WTC11 (cell line): ENCODE data around the gene FAR2.

ENCODE experiments used
- ESRRA ChIP-seq: sonication (generic); formaldehyde crosslinking; IDR thresholded peaks from 2 replicates; pipeline ENCODE4 v1.8.1; 2022; ENCODE audit warnings: mild to moderate bottlenecking, missing genetic modification reagents, borderline replicate concordance
- SP1 ChIP-seq: sonication (generic); formaldehyde crosslinking; conservative IDR thresholded peaks from 2 replicates; pipeline ENCODE4 v1.8.1; 2022; ENCODE audit warnings: missing genetic modification reagents
- ZNF121 ChIP-seq: sonication (generic); formaldehyde crosslinking; IDR thresholded peaks from 2 replicates; pipeline ENCODE4 v1.8.0; 2023; ENCODE audit warnings: missing genetic modification reagents
- ZNF232 ChIP-seq: sonication (generic); formaldehyde crosslinking; IDR thresholded peaks from 2 replicates; pipeline ENCODE4 v1.8.0; 2022; ENCODE audit warnings: mild to moderate bottlenecking, missing genetic modification reagents
- TF ChIP-seq, protein P1 (sequence below): fragments of 200-600 bp; IDR thresholded peaks from 2 replicates; pipeline ENCODE4 v1.8.0; 2022; ENCODE audit warnings: antibody characterized with exemption
- TF ChIP-seq, protein P2 (sequence below): sonication (generic); formaldehyde crosslinking; IDR thresholded peaks from 2 replicates; pipeline ENCODE4 v1.8.0; 2022; ENCODE audit warnings: mild to moderate bottlenecking, missing genetic modification reagents
- TF ChIP-seq, protein P3 (sequence below): sonication (generic); formaldehyde crosslinking; IDR thresholded peaks from 2 replicates; pipeline ENCODE4 v1.8.0; 2023; ENCODE audit warnings: missing genetic modification reagents, mild to moderate bottlenecking, borderline replicate concordance
- TF ChIP-seq, protein P4 (sequence below): fragments of 250-450 bp; sonication (Bioruptor Pico); IDR thresholded peaks from 2 replicates; pipeline ENCODE4 v1.9.0; 2021; ENCODE audit warnings: mild to moderate bottlenecking

DNA sequence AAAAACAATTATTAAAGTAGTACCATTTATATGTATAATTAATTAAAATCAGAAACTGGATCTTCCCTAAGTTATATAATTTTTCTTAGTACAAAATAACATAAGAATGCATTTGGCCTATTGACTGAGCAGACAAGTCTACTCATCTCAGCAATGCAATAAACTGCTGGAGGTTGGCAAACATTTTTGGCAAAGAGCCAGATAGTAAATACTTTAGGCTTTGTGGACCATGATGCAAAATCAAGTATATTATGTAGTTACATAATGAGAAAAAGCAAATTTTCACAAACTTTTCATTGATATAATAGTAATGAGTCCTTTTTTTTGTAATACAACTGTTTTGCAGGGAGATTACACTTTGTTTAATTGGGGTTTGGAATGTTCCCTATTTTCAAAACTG, 201.0 kb downstream of the FAR2 start:
- TF ChIP-seq, protein P1, sequence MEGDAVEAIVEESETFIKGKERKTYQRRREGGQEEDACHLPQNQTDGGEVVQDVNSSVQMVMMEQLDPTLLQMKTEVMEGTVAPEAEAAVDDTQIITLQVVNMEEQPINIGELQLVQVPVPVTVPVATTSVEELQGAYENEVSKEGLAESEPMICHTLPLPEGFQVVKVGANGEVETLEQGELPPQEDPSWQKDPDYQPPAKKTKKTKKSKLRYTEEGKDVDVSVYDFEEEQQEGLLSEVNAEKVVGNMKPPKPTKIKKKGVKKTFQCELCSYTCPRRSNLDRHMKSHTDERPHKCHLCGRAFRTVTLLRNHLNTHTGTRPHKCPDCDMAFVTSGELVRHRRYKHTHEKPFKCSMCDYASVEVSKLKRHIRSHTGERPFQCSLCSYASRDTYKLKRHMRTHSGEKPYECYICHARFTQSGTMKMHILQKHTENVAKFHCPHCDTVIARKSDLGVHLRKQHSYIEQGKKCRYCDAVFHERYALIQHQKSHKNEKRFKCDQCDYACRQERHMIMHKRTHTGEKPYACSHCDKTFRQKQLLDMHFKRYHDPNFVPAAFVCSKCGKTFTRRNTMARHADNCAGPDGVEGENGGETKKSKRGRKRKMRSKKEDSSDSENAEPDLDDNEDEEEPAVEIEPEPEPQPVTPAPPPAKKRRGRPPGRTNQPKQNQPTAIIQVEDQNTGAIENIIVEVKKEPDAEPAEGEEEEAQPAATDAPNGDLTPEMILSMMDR: no peak
- TF ChIP-seq, protein P2, sequence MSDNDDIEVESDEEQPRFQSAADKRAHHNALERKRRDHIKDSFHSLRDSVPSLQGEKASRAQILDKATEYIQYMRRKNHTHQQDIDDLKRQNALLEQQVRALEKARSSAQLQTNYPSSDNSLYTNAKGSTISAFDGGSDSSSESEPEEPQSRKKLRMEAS (CRISPR knock-in tag): no peak
- TF ChIP-seq ZNF232 (CRISPR knock-in tag): no peak
- no peak for TF ChIP-seq ESRRA
- TF ChIP-seq, protein P3, sequence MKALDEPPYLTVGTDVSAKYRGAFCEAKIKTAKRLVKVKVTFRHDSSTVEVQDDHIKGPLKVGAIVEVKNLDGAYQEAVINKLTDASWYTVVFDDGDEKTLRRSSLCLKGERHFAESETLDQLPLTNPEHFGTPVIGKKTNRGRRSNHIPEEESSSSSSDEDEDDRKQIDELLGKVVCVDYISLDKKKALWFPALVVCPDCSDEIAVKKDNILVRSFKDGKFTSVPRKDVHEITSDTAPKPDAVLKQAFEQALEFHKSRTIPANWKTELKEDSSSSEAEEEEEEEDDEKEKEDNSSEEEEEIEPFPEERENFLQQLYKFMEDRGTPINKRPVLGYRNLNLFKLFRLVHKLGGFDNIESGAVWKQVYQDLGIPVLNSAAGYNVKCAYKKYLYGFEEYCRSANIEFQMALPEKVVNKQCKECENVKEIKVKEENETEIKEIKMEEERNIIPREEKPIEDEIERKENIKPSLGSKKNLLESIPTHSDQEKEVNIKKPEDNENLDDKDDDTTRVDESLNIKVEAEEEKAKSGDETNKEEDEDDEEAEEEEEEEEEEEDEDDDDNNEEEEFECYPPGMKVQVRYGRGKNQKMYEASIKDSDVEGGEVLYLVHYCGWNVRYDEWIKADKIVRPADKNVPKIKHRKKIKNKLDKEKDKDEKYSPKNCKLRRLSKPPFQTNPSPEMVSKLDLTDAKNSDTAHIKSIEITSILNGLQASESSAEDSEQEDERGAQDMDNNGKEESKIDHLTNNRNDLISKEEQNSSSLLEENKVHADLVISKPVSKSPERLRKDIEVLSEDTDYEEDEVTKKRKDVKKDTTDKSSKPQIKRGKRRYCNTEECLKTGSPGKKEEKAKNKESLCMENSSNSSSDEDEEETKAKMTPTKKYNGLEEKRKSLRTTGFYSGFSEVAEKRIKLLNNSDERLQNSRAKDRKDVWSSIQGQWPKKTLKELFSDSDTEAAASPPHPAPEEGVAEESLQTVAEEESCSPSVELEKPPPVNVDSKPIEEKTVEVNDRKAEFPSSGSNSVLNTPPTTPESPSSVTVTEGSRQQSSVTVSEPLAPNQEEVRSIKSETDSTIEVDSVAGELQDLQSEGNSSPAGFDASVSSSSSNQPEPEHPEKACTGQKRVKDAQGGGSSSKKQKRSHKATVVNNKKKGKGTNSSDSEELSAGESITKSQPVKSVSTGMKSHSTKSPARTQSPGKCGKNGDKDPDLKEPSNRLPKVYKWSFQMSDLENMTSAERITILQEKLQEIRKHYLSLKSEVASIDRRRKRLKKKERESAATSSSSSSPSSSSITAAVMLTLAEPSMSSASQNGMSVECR (CRISPR knock-in tag): no peak
- TF ChIP-seq, protein P4, sequence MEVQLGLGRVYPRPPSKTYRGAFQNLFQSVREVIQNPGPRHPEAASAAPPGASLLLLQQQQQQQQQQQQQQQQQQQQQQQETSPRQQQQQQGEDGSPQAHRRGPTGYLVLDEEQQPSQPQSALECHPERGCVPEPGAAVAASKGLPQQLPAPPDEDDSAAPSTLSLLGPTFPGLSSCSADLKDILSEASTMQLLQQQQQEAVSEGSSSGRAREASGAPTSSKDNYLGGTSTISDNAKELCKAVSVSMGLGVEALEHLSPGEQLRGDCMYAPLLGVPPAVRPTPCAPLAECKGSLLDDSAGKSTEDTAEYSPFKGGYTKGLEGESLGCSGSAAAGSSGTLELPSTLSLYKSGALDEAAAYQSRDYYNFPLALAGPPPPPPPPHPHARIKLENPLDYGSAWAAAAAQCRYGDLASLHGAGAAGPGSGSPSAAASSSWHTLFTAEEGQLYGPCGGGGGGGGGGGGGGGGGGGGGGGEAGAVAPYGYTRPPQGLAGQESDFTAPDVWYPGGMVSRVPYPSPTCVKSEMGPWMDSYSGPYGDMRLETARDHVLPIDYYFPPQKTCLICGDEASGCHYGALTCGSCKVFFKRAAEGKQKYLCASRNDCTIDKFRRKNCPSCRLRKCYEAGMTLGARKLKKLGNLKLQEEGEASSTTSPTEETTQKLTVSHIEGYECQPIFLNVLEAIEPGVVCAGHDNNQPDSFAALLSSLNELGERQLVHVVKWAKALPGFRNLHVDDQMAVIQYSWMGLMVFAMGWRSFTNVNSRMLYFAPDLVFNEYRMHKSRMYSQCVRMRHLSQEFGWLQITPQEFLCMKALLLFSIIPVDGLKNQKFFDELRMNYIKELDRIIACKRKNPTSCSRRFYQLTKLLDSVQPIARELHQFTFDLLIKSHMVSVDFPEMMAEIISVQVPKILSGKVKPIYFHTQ (CRISPR knock-in tag): no peak
- no peak for TF ChIP-seq SP1 (CRISPR knock-in tag)
- TF ChIP-seq ZNF121 (CRISPR knock-in tag): no peak
